Right lung (tissue), 5 donors: ENCODE data around the gene YBX1. TPM values are rescaled to one million over a fixed set of nuclear protein-coding genes. Genes with fewer than 3 reads are reported as not detected.
A peak's percentile ranks its signal among the peaks of the same experiment; 100 is the strongest.
"Not testable (repeated sequence)": the region's sequence is repeated elsewhere in the genome, so short reads cannot be mapped to it uniquely, and the experiment has no call there.

Experiments
- DNase-seq, 2 donors: peaks; one replicate each; pipeline ENCODE4 v3.0.0-alpha.2; 2013
- polyA plus RNA-seq, 5 donors: library from polyadenylated mRNA; unstranded; fragments of 120-200 nt; gene quantifications; one replicate each; pipeline versions ENCODE4 v1.2.1 to v1.2.3, GENCODE V29; 2013; ENCODE audit warnings: inconsistent platforms in 1 of 5, low replicate concordance in 1 of 5; ENCODE audit not compliant: insufficient read length in 5 of 5, insufficient read depth in 1 of 5

Gene YBX1
- polyA plus RNA-seq, 5 donors, result 477 to 663 (median 555) TPM

DNA sequence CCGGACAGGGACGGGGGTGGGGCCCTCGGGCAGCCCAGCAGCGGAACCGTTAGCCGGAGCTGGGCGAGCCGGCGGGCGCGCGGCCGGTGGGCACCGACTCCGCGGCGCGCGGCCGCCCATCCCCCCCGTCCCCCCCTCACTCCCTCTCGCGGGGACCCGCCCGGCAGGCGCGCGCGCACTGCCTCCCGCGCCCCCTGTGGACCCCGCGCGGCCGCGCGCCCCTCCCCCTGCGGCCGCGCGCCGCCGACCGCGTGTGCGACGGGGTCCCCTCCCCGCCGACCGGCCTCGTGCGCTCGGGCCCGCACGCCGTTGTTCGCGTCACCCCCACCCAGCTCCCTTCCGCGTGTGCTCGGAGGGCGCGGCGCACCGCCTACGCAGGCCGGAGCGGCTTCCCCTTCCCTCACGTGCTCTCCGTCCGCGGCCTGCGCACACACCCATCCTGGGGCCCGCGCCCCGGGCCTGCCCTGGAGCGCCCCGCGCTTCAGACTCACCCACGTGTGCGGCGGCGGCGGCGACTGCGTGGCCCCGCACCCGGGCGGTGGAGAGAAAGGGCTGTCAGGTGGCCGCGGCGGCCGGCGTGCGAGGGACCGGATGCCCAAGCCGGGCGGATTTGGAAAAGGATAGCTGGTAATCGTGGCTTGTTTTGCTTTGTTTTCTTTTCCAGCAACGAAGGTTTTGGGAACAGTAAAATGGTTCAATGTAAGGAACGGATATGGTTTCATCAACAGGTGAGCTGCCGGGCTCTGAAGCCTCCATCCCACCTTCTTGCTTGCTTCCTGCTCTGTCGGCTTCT is 717 bp downstream of the YBX1 start:
- peak; percentile 53 to 64 for DNase-seq

DNA sequence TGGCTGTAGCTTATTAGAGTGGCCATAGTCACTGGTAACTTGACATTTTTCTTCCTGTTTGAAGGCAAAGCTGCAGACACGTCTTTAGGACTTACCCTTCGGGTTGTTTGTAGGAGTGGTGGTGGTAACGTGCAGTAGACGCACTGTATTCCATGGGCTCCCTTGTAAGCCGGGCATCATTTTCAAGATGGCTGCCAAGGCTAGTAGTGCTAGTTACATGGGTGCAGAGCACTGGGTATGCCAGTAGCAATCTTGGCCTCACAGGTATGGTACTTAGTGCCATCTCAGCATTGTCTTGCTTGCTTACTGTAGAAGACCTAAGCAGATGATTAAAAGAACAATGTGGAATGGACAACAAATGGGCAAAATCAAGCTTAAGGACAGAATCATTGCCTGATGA is 1.9 kb downstream of the YBX1 start:
- DNase-seq, result no peak

DNA sequence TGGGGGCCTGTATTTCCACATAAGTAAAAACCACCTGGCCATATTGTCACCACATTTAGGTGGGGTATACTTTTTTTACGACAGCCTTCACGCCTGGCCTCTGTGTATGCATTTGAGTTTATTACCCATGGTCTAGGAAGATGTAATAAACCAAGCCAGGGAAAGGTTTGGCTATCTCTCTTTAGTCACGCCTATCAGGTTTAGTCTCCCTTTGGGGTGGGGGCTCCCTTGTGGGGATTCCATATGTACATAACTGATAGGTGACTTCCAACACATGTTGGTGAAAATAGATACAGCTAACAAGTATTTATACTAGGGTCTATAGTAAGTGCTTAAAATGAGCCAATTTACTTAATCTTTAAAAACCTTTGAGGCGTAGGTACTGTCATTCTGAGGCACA is 4.2 kb downstream of the YBX1 start:
- DNase-seq, result no peak

DNA sequence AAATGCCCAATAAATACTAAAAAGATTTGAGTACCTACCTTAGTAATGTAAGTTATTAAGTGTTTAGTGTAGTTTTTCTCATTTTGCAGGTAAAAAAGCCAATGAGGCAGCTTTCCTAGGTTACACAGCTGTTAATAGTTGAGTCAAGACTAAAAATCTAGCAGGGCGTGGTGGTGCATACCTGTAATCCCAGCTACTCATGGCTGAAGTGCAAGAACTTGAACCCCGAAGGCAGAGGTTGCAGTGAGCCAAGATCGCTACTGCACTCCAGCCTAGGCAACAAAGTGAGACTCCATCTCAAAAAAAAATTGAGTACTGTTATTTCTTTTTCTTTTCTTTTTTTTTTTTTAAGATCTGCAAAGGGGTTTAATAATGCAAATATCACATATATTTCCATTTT is 7.7 kb downstream of the YBX1 start:
- DNase-seq, result no peak

DNA sequence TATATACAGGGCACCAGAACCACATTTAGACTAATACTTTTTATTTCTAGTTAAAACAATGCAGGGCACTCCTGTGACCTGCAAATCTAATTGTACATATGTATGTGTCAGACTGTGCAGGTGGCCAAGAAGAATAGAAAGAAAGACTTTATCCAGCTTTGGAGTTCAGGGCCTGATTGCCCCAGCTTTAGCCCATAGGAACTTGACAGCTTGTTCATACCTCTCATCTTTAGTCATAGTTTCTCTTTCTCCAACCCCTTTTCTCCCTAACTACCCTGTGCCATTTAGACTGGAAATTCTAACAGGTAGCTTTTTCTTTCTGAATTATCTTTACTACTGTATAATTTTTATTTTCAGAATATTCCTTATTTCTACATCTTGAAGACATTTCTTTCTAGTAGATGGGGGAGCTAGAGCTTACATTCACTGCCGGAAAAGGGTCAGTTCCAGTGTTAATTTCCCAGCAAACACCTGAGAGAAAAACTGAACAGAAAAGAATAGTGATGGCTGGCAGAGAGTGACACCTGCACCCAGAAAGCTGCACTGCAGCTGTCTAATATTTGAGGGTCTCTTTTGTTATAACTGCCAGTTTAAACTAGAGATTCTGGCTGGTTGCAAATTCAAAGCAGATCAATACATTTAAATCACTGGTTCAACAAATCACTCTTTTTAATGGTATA is 8.4 kb downstream of the YBX1 start:
- no peak for DNase-seq

DNA sequence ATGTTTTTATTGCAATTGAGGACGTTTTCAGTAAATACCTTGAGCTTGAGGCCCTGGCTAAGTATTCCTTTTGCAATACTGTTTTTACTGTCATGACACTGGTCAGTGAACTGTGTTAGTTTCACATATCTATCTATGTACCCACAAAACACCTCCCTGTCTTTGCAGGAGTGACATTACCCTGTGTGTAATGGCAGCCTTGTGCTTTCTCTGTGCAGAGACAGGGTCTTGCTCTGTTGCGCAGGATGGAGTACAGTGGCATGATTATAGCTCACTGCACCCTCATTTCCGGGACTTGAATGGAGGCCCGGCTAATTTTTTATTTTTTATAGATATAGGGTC is 8.9 kb downstream of the YBX1 start:
- no peak for DNase-seq

DNA sequence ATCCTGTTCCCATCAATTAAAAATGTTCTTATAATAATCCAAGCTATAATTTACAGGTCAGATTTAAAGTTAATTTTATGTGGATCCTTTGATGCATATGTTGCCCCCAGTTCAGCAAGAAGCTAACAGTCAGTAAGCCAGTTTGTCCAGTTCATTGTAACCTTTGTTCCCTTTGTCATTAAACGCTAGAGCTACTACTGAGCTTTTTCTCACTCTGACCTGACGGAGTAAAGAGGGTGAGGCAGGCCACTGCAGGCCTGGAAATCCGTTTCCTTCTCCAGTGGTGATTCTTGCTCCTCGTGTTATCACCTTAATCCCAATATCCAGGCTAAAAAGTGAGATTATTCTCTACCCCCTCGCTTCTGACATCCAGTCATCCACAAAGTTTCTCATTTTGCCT is 10.2 kb downstream of the YBX1 start:
- no peak for DNase-seq

DNA sequence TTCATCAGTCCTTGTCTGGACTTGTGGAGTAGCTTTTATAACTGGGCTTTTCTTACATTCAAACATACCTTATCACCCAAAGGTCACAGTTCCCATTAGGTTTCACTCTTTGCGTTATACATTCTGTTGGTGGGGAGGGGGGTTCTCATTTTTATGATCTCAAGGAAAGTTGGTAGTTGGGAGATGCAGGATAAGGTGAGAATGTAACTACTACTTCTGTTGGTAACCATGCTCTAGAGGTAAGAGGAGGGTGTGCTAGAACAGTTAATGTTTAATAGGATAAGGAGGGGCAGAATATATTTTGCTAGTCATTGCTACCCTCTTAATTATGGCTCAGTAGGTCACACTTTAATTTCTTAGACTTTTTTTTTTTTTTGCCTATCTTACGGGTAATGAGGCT is 10.7 kb downstream of the YBX1 start:
- no peak for DNase-seq

DNA sequence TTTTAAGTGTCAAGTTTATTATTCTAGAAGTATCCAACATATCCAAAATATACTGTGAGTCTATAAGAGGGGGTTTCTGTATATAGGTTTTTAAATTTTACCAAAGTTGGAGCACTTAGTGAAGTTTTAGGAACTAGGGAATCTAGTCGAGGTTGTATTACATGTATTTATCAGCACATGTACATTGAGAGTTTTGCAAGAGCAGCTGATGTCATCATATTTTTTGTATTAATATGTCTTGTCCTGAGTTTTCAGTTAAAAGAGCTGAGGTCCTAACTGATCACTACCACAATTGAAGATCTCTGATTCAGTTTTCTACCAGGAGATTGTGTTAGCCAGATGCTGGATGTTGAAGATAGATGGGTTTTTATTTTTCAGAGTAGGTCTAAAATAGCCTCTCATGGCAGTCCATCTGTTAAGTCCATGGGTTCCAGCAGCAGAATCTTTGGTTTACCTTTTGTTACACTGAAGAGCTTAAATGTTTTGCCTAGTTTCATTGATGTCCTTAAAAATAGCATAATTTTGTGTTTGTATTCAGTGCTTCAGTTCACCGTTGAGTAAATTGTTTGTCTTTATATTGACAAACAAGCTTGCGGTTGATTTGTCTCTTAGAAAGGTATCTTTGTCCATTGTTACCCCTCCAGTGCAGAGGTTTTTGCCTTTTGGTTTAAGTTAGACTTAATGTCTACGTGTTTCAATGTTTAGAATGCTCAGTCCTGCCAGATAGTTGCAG is 16.0 kb downstream of the YBX1 start:
- DNase-seq, result no peak

DNA sequence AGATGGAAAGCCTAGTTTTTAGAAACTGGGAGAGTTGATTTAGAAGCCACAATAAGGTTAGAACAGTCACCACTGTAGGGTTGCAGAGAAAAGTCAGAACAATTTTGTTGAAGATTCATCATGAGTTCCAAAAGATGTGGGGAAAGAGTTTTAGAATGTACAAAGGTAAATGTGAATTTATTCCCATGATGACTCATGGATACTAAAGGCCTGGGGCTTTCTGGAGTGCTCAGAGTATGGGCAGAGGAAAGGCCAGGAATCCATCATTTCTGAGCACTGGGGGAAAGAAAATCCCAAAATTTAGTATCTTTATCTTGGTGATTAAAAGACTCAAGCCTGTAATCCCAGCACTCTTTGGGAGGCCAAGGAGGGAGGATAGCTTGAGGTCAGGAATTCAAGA is 17.8 kb downstream of the YBX1 start:
- no peak for DNase-seq

DNA sequence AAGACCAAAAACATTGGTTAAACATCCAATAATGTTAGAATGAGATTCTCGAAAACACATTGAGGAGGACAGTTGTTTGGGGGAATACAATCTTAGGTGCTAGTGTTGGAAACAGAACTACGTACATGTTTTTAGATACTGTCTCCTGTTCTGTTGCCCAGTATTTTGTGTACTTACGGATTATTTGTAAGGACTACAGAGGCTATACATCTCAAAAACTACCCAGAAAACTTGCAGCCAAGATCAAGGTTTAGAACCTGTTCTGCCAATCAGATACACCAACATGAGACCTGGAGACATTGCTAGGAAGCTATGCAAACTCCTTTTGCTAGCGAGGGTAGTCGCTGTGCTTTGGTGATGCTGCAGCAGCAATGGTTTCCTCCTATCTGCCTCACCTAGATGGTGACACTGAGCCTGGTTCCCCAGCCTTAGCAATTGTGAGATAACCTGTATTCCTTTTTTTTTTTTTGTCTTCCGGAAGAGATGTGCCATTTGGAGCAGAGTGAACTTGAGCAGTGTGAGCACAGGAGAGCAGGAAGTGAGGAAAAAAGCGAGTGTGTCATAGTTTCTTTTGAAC is 21.8 kb downstream of the YBX1 start:
- DNase-seq, result no peak

DNA sequence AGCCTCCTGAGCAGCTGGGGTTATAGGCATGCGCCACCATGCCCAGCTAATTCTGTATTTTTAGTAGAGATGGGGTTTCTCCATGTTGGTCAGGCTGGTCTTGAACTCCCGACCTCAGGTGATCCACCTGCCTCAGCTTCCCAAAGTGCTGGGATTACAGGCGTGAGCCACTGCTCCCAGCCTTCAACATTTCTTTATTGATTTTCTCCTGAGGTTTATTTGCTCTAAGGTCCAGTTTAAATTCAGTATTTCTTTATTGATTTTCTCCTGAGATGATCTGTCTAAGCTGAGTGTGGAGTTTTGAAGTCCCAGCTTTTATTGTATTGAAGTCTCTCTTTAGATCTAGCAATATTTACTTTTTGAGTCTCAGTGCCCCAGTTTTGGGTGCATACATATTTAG is 30.6 kb downstream of the YBX1 start:
- not testable (repeated sequence) for DNase-seq

DNA sequence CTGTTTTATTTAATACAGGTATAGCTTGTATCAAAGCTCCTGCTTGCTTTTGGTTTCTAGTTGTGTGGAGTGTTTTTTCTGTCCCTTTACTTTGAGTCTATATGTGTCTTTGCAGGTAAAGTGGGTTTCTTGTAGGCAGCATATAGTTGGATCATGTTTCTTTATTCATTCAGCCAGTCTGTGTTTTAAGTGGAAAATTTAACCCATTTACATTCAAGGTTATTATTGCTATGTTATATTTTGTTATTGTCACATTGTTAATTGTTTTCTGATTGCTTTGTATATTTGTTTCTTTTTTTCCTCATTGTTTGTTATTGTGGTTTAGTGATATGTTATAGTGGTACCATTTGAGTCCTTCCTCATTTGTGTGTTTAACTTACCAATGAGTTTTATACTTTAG is 31.1 kb downstream of the YBX1 start:
- no peak for DNase-seq

DNA sequence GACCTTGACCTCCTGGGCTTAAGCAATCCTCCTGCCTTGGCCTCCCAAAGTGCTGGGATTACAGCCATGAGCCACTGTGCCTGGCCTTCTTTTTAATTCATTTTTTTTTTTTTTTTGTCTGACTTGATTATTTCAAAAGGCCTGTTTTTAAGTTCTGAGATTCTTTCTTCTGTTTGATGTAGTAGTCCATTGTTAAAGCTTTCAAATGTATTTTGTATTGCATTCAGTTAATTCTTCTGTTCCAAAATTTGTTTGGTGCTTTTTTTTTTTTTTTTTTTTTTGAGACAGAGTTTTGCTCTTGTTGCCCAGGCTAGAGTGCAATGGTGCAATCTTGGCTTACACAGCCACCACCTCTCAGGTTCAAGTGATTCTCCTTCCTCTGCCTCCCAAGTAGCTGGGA is 32.2 kb downstream of the YBX1 start:
- DNase-seq, result not testable (repeated sequence)

DNA sequence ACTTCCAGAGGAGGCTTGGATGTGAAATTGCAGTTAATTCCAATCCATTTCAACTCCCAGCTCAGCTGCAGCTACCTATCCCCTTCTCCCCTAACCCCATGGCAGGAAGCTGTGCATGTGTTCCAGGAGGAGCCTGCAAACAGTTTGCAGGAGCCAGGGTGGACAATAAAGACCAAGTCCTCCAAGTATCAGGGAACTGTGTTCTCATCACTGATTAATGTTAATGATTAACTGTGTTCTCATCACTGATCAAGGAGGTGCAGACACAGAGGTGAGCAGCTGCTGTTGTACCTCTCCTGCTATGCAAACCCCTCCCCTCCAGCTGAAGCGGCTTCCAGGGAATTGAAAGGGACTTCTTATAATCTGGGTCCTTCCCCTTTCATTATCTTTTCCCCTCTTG is 38.6 kb downstream of the YBX1 start:
- DNase-seq, result no peak

DNA sequence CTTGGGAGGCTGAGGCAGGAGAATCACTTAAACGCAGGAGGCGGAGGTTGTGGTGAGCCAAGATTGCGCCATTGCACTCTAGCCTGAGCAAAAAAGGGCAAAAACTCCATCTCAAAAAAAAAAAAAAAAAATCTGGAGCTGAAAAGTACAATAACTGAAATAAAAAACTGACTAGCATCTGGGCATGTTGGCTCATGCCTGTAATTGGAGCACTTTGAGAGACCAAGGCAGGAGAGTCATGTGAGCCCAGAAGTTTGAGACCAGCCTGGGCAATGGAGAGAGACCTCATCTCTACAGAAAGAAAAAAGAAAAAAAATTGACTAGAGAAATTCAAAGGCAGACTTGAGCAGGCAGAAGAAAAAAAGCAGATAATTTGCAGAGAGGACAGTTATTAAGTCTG is 39.7 kb downstream of the YBX1 start:
- DNase-seq, result no peak

DNA sequence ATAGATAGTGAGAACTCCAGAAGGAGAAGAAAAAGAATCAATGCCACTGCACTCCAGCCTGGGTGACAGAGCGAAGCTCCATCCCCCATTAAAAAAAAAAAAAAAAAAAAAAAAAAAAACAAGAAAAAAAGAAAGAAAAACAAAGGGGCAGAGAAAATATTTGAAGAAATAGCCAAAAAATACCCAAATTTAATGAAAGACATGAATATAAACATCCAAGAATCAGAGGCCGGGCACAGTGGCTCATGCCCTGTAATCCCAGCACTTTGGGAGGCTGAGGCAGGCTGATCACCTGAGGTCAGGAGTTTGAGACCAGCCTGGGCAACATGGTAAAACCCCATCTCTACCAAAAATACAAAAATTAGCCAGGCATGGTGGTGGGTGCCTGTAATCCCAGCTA is 40.2 kb downstream of the YBX1 start:
- not testable (repeated sequence) for DNase-seq

DNA sequence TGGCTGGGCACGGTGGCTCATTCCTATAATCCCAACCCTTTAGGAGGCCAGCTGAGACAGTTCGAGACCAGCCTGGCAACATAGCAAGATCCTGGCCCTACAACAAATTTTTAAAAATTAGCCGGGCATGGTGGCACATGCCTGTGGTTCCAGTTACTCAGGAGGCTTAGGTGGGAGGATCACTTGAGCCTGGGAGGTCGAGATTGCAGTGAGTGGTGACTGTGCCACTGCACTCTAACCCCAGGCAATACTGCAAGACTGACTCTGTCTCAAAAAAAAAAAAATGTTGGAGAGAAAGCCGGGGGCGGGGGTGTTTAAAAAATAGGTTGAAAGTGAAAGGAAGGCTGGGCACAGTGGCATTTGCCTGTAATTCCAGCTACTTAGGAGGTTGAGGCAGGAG is 41.3 kb downstream of the YBX1 start:
- no peak for DNase-seq

DNA sequence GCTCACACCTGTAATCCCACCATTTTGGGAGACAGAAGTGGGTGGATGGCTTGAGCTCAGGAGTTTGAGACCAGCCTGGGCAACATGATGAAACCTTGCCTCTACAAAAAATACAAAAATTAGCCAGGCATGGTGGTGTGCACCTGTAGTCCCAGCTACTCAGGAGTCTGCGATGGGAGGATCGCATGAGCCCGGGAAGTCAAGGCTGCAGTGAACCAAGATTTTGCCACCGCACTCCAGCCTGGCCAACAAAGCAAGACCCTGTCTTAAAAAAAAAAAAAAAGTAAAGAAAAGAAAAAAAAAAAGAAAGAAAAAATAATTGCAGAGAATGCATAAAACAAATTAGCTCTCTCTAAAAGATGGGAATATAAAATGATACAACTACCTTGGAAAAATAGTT is 43.6 kb downstream of the YBX1 start:
- not testable (repeated sequence) for DNase-seq

DNA sequence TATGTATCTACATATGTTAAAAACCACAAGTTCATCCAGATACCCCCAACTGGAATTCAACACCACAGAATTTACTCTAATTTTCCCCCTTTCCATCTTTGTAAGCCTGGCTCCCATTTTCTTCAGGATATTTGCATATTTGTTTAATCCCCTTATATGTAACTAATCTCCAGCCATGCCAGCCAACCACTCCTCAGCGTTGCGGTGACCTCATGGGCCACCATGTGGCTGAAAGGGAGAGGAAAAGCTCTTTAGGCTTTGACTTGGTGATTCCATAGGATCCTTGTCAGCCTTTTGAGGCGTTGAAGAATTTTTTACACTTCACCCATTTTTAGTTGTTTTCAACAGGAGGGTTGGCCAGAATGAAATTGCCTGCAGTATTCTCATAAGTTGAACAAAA is 47.8 kb downstream of the YBX1 start:
- DNase-seq, result no peak

DNA sequence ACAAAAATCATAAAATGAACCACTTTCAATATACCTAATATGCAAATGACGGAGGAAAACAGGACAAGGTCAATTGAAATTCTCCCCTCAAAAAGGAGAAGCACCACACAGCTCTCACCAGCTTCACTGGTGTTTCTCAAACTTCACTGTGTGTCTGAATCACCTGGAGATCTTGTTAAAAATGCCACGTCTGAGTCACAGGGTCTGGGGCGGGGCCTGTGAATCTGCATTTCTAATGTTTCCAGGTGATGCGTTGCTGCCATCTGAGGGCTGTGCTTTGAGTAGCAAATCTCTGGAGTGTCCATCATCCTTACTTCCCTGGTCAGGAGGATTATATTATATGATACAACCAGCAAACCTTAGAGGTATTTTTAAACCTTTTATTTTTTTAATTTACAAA is 48.8 kb downstream of the YBX1 start:
- no peak for DNase-seq

DNA sequence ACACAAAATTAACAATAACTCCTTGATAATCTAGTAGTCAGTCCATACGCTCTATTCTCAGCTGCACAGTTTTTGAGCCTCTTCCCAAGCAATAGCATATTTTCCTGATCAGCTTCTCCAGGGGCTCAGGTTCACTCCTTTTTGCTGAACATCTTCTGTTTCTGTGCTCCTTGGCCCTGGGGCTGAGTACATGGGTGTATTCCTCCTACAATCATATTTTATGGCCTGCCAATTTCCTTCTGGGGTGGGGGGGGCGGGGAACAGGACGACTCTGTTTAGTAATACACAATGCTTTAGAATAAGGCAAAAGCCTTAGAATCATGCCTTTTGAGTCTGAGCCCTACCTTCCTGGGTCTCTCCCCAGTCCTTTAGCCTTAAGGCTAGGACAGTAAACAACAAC is 49.4 kb downstream of the YBX1 start:
- no peak for DNase-seq
